GM12801 (cell line): Measurements from ENCODE around the gene TBC1D24.

Experiments used
- TF ChIP-seq, protein P1 (sequence below): IDR thresholded peaks from one replicate; pipeline ENCODE4 v1.5.1; 2011; ENCODE audit warnings: control low read depth; ENCODE audit not compliant: insufficient read length; ENCODE audit errors: extremely low read depth

TBC1D24 gene

DNA sequence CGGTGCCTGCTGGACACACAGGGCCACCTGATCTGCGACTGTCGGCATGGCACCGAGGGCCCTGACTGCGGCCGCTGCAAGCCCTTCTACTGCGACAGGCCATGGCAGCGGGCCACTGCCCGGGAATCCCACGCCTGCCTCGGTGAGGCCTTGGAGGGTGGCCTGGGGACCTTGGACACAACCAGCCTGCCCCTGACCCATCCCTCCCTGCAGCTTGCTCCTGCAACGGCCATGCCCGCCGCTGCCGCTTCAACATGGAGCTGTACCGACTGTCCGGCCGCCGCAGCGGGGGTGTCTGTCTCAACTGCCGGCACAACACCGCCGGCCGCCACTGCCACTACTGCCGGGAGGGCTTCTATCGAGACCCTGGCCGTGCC lies 2.5 kb upstream of the TBC1D24 start:
- TF ChIP-seq, protein P1, sequence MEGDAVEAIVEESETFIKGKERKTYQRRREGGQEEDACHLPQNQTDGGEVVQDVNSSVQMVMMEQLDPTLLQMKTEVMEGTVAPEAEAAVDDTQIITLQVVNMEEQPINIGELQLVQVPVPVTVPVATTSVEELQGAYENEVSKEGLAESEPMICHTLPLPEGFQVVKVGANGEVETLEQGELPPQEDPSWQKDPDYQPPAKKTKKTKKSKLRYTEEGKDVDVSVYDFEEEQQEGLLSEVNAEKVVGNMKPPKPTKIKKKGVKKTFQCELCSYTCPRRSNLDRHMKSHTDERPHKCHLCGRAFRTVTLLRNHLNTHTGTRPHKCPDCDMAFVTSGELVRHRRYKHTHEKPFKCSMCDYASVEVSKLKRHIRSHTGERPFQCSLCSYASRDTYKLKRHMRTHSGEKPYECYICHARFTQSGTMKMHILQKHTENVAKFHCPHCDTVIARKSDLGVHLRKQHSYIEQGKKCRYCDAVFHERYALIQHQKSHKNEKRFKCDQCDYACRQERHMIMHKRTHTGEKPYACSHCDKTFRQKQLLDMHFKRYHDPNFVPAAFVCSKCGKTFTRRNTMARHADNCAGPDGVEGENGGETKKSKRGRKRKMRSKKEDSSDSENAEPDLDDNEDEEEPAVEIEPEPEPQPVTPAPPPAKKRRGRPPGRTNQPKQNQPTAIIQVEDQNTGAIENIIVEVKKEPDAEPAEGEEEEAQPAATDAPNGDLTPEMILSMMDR = no peak

- TF ChIP-seq, protein P1 = no peak
These were observed 2.0 kb upstream of the TBC1D24 start for GRCh38 chr16:2472885-2473445.

GRCh38 chr16:2473446-2473926 lies 1.4 kb upstream of the TBC1D24 start:
- TF ChIP-seq, protein P1 = no peak

GRCh38 chr16:2473999-2474876 lies 689 bp upstream of the TBC1D24 start:
- TF ChIP-seq, protein P1 = no peak

DNA sequence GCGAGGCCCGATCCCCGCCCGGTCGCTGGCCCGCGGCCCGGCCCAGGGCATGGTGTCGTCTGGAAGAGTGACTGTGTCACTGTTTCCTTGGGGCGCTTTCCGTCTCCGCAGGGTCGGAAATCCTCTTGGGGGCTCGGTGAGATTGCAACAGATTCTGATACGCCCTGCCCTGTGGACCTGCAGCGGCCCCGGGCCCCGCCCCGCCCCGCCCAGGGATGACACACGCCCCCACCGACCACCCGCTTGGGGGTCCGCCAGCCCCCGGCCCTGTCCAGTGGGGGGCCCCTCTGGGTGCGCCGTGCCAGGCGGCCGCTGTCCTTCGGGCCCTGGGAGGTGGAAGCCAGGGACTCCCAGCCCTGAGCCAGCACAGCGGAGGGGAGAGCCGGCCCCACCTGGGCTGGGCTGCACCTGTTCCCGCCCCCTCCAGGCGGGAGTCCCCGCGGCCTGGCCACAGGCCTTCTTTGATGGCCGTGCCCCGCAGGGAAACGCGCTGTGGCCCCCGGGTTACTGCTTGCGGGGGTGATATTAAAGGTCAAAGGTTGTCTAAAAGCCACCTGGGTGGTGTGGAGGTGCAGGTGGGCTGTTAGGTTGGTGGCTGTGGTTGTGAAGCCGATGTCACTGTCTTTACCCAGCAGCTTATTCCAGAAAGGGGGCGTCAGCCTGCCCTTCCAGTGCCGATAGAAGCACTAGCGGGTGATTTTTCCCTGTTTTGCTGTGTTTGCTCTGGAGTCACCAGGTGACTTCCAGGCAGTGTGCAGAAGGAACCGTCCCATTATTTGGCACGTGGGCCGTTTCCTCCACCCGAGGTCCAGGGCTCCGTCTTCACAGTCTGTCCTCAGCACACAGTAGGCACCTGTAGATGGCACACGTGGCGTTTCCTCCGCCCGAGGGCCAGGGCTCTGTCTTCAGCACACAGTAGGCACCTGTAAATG lies 752 bp downstream of the TBC1D24 start:
- TF ChIP-seq, protein P1 = no peak

DNA sequence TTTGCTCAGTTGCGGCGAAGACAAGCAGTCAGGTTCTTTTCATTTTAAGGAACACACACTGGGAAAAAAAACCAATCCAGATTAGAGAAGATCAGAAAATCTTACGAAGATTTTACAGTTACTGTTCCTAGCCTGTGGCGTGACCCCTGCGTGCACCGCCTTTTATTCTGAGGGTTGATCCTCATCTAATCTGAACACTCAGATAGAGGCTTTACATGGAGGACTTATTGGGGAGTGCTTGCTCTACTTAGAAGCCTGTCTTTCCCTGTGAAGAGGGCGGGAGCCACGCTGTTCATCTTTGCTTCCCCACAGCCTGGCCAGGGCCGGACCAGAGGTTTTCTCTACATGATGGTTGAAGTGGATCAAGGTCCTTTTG lies 1.4 kb downstream of the TBC1D24 start:
- TF ChIP-seq, protein P1 = no peak

DNA sequence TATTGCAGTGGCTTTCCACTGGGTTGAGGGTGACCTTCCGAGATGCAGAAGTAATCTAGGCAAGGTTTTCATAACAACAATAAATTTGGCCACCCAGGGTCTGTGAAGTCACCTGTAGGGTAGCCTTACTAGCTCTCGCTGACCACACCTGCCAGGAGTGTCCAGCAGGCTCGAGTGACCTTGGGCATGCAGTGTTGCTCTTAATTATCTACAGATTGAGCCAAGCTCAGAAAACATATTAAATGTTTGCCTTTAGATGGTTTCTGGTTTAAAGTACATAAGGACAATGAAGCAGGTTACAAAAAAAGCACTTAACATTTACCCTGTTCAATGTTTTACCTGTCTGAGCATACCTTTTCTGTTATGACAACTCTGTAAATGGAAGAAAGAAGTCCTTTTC lies 1.8 kb downstream of the TBC1D24 start:
- TF ChIP-seq, protein P1 = no peak
